Astrocyte of the spinal cord (primary cell): ENCODE data around the gene RIOX2.

Experiments
- DNase-seq: peaks from one replicate; pipeline ENCODE4 v3.0.0; 2011; ENCODE audit warnings: low read depth, low spot score
- H3K4me3 ChIP-seq: 2 replicates; pipeline ENCODE4 v1.5.1; 2011; ENCODE audit warnings: low read depth, mild to moderate bottlenecking, low read length, moderate library complexity
- in situ Hi-C: cut with HindIII; loops from 2 replicates; pipeline ENCODE4 v1.10.0; 2017; ENCODE audit warnings: low sequenced_read_pairs
- TF ChIP-seq, protein P1 (sequence below): IDR thresholded peaks from 2 replicates; pipeline ENCODE4 v1.5.1; 2012; ENCODE audit warnings: low read depth, mild to moderate bottlenecking, low read length, inconsistent platforms

The RIOX2 gene

DNA sequence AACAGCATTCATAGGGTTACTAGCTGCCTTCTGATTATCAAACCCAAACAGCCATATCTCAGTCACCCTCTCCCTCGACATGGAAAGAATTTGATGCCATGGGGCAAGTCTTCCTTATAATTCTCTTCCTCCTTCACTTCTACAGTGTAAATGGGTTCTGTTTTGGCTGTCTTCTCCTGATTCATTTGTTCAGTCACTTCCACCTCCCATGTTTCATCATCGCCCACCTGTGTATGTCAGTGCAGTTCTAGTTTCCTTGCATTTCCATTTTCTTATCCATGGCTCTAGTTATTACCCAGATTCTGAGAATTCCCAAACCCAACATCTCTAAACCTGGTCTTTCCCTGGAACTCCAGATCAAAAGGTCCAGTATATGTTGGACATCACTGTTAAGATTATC lies 41.0 kb downstream of the RIOX2 start:
- no peak for DNase-seq
- TF ChIP-seq, protein P1, sequence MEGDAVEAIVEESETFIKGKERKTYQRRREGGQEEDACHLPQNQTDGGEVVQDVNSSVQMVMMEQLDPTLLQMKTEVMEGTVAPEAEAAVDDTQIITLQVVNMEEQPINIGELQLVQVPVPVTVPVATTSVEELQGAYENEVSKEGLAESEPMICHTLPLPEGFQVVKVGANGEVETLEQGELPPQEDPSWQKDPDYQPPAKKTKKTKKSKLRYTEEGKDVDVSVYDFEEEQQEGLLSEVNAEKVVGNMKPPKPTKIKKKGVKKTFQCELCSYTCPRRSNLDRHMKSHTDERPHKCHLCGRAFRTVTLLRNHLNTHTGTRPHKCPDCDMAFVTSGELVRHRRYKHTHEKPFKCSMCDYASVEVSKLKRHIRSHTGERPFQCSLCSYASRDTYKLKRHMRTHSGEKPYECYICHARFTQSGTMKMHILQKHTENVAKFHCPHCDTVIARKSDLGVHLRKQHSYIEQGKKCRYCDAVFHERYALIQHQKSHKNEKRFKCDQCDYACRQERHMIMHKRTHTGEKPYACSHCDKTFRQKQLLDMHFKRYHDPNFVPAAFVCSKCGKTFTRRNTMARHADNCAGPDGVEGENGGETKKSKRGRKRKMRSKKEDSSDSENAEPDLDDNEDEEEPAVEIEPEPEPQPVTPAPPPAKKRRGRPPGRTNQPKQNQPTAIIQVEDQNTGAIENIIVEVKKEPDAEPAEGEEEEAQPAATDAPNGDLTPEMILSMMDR: no peak
- in situ Hi-C loops: no loop called here
- no peak overlapping the region for H3K4me3 ChIP-seq

DNA sequence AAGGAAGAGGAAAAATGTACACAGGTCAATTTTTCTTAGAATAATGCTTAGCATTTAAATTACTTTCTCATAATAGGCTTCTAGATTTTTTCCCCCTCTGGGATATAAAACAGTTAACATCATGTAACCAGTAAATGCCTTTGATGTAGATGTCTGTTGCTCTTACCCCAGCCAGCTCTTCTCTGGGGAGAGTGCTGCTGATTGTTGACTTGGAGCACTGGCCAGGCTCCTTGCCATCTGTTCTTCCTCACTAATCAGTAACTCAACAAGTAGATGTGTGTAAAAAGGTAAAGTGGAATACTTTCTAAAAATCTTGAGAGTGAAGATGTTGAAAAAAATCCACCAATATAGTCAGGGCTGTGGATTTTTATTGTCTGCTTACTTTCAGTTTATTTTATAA lies 42.2 kb downstream of the RIOX2 start:
- in situ Hi-C loops: no loop called here
- TF ChIP-seq, protein P1: no peak
- H3K4me3 ChIP-seq: no peak overlapping the region
- DNase-seq: no peak

DNA sequence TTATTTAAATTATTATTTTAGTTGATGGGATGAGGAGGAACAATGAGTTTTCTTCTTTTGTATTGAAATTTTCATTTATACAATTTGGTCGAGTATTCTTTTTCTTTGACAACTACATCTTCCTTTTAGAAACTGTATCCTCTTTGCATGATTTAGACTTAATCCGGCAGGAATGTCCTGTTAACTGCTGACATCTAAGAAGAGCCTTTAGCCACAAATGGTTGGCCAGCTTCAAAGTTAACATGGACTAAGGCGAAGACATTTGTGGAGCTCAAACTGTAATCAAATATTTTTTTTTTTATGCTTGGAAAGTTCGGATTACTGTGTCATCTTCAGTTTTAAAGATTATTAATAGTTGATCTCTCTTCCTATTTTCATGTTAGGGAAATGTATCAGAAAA lies 43.2 kb downstream of the RIOX2 start:
- in situ Hi-C loops: no loop called here
- TF ChIP-seq, protein P1: no peak

DNA sequence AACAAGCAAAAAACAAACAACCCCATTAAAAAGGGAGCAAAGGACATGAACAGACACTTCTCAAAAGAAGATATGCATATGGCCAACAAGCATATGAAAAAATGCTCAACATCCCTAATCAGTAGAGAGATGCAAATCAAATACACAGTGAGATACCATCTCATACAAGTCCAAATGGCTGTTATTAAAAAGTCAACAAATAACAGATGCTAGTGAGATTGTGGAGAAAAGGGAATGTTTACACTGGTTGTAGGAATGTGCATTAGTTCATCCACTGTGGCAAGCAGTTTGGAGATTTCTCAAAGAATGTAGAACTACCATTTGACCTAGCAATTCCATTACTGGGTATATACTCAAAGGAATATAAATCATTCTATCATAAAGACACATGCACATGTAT lies 44.5 kb downstream of the RIOX2 start:
- peak; percentile 29 for DNase-seq
- TF ChIP-seq, protein P1: no peak
- in situ Hi-C loops: no loop called here
- no peak overlapping the region for H3K4me3 ChIP-seq

More for the DNA sequence above, 43.2 kb downstream of the RIOX2 start:
- no peak for DNase-seq
- H3K4me3 ChIP-seq: no peak overlapping the region

DNA sequence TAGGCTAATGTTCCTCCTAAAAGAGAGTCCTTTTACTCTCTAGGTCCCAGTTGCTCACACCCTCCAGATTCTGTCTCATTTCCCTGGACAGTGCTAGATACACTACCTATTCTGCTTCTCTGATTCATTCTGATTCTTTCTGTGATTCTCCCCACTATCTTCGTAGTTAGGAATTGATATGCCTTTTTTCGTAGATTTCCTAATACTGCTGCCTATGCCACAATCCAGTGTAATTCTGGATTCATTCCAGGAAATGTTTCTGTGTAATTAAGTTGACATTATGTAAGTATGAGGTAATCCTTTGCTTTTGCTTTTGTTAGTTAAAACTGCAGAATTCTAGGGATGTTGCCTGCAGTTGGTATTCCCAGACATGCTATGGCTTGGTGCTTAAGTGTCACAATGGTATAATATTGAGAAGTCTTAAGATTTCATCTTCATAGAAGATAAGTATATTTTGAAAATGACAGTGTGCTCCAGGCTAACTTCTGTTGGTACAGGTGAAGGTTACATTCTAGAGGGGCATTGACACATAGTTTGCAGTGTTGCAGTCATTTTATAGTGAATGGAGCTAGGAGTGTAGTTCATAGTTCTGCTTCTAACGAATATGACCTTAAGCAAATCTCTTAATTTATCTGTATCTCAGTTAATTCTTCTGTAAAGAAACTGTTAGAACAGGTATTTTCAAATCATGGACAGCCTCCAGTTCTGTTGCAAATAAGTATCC lies 54.3 kb downstream of the RIOX2 start:
- in situ Hi-C loops: no loop called here
- TF ChIP-seq, protein P1: no peak
- DNase-seq: peak; percentile 17
- H3K4me3 ChIP-seq: no peak overlapping the region

DNA sequence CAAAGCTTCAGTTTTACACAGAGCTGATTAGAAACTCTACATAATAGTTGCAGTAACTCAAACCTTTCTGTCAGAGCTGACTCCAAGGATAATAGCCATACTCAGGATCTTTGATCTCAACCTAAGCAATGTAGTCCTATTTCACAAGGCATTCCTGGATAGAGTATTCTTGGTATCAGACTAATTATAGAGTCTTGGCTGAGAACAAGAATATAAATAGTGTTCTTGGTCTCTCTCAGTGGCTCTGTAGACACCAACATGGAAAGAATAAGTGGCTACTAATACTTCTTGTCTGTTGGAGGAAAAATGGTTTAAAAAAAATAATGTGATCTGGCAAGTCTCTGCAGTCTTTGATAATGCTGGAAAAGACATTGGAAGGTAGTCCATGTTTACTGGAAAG lies 55.7 kb downstream of the RIOX2 start:
- TF ChIP-seq, protein P1: no peak
- in situ Hi-C loops: no loop called here
- no peak overlapping the region for H3K4me3 ChIP-seq
- no peak for DNase-seq
